Fibroblast of mammary gland (primary cell): ENCODE data around the gene TSPAN4.

Source experiments
- DNase-seq: peaks from one replicate; pipeline ENCODE4 v3.0.0-alpha.2; 2010; ENCODE audit warnings: low read depth
- H3K4me3 ChIP-seq: 2 replicates; pipeline ENCODE4 v1.5.1; 2011; ENCODE audit warnings: low read depth, mild to moderate bottlenecking, low read length, moderate library complexity; ENCODE audit not compliant: control insufficient read depth
- CTCF ChIP-seq: conservative IDR thresholded peaks from 2 replicates; pipeline ENCODE4 v1.5.1; 2011; ENCODE audit warnings: low read depth, low read length, inconsistent platforms; ENCODE audit not compliant: control insufficient read depth, insufficient read depth

Gene TSPAN4

GRCh38 chr11:883527-883926 lies 40.9 kb downstream of the TSPAN4 start:
- no peak for TF ChIP-seq CTCF
- no peak for DNase-seq

GRCh38 chr11:884578-885070 lies 42.0 kb downstream of the TSPAN4 start:
- DNase-seq = no peak
- no peak for TF ChIP-seq CTCF
- no peak overlapping the region for H3K4me3 ChIP-seq

More at GRCh38 chr11:883527-883926, 40.9 kb downstream of the TSPAN4 start:
- H3K4me3 ChIP-seq = no peak overlapping the region

GRCh38 chr11:886568-886967 lies 43.9 kb downstream of the TSPAN4 start:
- no peak overlapping the region for H3K4me3 ChIP-seq
- no peak for TF ChIP-seq CTCF
- DNase-seq = no peak

GRCh38 chr11:887589-887988 lies 44.9 kb downstream of the TSPAN4 start:
- TF ChIP-seq CTCF = no peak
- no peak overlapping the region for H3K4me3 ChIP-seq
- DNase-seq = no peak

GRCh38 chr11:888310-889212 lies 45.9 kb downstream of the TSPAN4 start:
- TF ChIP-seq CTCF = no peak
- no peak for DNase-seq
- H3K4me3 ChIP-seq = no peak overlapping the region

- H3K4me3 ChIP-seq = no peak overlapping the region
- DNase-seq = no peak
- TF ChIP-seq CTCF = no peak
These were observed 46.6 kb downstream of the TSPAN4 start for GRCh38 chr11:889257-889656.
